NCI-H146 treated with DMSO at 0.1 percent for 48 hours (cell line): Measurements from ENCODE around the gene UNC13C.

ENCODE experiments used
- DNase-seq: peaks from one replicate; lab custom pipeline; 2025; ENCODE audit not compliant: unreplicated experiment; lab: John Stamatoyannopoulos, UW

UNC13C gene

GRCh38 chr15:54456413-54456812 lies 478.2 kb downstream of the UNC13C start:
- no peak for DNase-seq

GRCh38 chr15:54462511-54462913 lies 484.3 kb downstream of the UNC13C start:
- no peak for DNase-seq

- DNase-seq: no peak
Measured at GRCh38 chr15:54481819-54482218, 503.6 kb downstream of the UNC13C start.

- DNase-seq: no peak
Measured at GRCh38 chr15:54482251-54482650, 504.0 kb downstream of the UNC13C start.

- DNase-seq: no peak
Measured at GRCh38 chr15:54500330-54500729, 522.1 kb downstream of the UNC13C start.

DNA sequence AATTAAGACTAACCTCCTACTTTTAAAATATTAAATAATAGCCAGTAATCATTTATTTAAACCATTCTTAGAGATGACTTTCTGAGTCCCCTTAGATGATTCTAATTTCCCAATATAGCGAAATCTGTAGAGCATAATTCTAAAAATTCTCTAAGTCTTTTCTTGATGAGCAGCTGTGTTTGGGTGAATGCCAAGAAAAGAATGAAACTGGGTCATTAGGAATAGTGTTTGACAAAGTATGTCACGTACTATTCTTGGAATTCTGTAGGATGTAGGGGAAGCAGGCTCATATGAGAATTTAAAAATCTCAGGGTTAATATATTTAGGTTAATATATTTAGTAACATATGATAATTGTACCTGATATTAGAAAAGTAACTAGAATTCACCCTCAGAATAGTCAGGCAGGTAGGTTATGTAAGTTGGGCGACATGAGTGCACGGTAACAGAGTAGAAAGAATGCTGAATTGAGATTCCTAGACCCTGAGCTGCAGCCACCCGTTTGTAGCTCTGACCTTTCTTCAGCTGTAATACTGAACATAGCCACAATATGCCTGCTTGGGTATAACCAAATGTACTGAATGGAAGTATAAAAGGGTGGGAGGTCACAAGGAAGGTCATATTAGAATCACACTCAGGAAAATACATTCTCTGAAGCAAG lies 524.3 kb downstream of the UNC13C start:
- DNase-seq: no peak

DNA sequence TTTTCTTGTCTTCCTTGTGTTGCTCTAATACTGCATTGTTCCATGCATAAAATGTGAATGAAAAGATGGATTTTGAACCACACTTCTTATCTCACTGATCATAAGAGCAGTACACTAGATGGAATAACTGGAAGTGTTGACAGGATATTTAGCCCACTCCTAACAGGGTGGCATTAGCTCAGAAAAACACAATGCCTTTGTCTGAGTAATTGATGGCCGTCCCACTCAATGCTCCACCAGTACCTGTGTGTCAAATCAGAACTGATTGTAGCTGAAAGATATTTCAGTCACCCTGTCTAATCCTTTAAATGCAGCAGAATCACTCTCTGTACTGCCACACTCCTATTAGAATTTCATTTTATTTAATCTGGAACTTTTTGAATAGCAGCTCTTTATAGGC lies 526.5 kb downstream of the UNC13C start:
- DNase-seq: no peak

DNA sequence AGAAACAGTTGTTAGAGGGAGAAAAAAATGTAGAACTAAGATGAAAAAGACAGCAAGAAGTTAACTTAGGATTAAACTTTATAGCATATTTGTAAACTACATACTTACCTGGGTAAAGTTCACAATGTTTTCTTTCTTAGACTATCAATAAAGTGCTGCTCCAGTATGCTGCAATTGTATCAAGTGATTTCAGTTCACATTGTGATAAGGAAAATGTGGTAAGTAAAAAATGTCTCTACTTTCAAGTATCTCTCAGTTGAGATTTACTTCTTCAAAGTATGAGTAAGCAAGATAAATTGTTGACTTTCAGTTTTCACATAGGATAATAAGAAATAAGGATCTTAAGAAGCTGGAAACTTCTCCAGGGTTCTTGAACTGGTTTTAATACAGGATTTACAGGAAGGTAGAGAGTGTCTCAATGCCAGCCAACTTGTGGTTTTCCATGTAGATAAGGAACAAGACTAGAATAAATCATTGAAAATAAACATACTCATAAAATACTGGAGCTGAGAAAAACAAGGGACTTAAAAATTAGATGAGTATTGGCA lies 528.8 kb downstream of the UNC13C start:
- DNase-seq: no peak

- DNase-seq: no peak
Measured at GRCh38 chr15:54514601-54515000, 536.4 kb downstream of the UNC13C start.

- DNase-seq: no peak
Measured at GRCh38 chr15:54515664-54516582, 537.7 kb downstream of the UNC13C start.

- no peak for DNase-seq
Measured at GRCh38 chr15:54517366-54517765, 539.1 kb downstream of the UNC13C start.

DNA sequence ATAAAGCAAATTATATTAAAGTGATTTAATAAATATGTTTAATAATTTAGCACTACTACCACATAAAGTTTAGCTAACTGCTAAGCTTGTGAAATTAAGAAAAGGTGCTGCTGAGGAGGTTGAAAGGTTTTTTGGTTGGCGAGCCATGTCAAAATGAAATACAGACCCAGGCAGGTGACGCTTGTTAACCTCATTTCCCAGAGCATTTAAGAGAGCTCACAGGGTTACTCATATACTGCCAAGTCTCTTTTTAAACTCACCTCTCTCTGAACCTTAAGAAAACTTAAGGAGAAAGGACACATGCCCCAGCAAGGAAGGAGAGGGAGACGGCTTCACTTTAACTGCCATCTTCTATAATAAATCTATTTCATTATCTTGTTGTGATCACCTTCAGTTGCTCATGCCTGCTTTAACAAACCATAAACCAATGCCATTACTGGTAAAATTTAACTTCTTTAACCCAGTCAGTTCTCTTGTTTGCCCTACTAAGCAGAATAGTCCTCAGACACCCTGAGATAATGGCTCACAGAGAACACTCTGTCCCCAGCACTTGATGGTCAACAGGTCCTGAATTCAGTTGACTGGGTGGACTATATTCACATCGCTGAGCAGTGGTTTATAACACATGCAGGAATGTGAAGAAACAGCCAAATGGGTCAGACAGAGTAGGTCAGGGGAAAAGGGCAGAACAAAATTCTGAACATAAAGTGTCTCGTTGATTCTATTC lies 540.1 kb downstream of the UNC13C start:
- no peak for DNase-seq

- DNase-seq: no peak
Measured at GRCh38 chr15:54519577-54519976, 541.3 kb downstream of the UNC13C start.

- DNase-seq: no peak
Measured at GRCh38 chr15:54520616-54521015, 542.4 kb downstream of the UNC13C start.

DNA sequence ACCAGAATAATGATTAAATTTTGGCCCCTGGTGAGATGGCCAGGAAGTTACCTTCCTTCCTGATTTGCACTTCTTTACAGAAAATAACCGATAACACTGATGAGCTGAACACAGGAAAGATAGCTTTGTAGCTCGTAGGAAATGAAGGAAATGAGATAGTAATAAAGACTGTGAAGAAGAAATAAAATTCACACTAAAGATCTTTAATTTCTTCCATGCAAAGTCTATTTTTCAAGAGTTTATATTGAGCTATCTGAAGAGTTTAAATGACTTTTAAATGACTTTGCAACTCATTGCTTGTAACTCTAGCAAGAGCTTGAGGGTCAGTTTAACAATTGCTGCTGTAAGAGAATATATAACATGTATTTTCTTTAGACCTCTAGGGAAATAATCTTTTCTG lies 543.0 kb downstream of the UNC13C start:
- DNase-seq: no peak

GRCh38 chr15:54528021-54528420 lies 549.8 kb downstream of the UNC13C start:
- DNase-seq: no peak

- DNase-seq: no peak
Measured at GRCh38 chr15:54540721-54541120, 562.5 kb downstream of the UNC13C start.

DNA sequence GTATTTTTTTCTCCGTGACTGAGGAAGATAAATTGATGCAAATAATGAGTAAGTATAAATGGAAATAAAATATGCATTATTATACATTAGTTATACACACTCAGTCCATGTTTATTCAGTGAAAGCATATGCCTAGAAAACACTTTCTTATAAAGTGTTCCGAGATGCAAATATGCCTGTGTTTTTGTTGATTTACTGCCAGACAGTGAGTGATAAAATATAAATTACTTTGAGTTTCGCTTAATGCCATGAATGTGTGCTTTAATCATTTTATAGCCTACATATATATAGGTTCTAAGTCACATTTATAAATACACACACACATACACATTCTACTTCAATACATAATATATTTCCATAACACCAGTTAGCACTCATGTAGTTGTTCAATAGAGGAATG lies 569.2 kb downstream of the UNC13C start:
- DNase-seq: no peak

- DNase-seq: no peak
Measured at GRCh38 chr15:54550954-54551353, 572.7 kb downstream of the UNC13C start.

DNA sequence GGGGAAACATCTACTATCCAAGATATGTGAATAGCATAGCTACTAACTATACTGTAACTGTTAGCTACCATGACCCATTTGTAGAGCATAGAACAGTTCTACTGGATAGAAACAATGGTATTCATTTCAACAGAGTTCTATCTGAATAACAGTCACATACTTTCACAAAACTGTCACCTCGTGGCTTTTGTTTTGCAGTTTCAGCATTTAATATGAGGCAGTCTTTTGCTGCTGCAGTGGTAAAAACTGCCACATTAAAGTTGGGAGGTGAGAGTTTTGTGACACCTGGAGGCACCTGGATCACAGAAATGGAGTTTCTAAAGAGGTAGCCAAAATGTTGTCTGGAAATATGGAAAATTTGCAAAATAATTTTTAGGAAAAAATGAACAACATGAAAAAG lies 578.0 kb downstream of the UNC13C start:
- no peak for DNase-seq

DNA sequence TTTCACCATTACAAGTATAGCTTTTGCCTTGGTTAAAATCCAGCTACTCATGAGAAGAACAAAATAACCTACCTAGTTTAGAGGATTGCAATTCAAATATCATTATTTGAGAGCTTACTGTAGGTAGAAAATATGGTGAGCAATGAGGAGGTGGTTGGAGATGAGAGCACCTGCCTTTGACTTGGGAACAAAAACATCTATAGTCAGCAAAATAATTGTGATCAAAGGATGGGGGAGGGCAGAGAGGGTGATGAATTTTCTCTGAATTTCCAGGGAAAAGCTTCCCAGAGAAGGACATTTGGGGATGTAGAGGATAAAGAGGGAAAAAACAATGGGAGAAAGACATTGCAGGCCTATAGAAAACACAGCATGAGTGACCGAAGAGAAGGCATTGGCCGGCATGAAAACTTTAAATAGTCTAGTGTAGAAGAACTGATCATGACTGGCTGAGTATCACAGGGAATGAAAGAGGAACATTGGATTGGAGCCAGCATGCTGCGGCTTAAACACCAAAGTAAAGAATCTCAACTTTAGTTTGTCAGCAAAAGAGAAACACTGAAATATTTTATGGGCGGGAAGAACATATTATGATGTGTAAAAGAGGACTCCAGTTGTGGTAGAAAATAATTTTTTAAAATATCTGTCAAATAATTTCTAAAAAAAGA lies 581.3 kb downstream of the UNC13C start:
- no peak for DNase-seq
